HG03064 (cell line): ENCODE measurements around the gene USH2A.

Experiments used
- ATAC-seq: cut with Tn5 transposase; IDR thresholded peaks from one replicate; pipeline ENCODE4 v1.9.1; 2021; ENCODE audit warnings: low read depth; ENCODE audit not compliant: unreplicated experiment

The USH2A gene

DNA sequence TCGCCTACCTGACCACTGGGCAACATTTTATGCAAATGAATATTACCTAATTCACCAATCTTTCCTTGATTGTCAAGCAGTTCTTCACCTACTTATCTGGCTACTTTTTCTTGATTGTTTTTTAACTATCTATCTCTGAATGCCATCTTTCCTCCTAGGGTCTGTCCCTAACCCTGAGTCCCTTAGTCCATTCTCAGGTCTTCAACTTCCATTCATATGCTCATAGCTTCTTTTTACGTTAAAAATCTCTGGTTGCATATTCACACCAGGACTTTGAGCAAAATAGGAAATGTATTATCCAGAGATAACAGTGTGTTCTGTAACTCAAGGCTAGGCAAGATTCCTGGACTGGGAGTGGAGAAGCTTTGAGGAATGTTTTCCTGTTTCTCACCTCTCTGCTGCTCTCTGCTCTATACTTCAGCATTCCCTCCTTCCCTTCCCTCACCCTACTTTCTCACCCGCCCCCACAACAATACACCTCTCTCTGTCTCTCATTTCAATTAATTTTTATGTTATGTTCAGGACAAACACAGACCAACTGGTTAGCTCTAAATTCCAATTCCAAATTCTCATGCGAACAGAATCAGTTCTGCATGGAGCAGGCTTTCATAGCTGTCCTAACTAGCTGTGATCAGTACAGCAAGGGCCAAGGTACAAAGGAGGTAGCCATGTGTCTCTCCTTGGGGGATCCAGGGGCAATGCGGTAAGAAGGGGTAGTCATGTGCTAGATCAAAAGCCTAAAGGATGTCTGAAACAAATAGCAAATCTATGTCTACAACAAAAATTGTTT, 278.4 kb downstream of the USH2A start:
- no peak for ATAC-seq

DNA sequence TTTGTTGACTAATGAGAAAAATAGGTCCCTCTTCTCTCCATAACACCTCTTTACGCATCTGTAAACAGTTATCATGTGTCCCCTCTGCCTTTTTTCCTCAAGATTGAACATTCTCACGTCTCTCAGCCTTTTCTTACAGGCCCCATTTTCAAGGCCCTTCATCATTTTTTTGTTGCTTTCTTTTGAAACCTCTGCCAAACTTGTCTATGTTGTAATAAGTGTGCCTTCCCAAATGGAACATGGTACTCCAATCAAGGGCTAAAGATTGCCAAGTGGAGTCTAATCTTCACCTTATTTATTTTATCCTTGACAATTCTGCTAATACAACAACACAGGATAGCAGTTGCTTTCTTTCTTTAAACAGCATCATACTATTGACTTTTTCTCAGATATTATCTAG, 280.3 kb downstream of the USH2A start:
- no peak for ATAC-seq

GRCh38 chr1:216140730-216141524, 282.3 kb downstream of the USH2A start:
- no peak for ATAC-seq

- ATAC-seq = no peak
These were observed 299.0 kb downstream of the USH2A start for GRCh38 chr1:216124192-216124781.

DNA sequence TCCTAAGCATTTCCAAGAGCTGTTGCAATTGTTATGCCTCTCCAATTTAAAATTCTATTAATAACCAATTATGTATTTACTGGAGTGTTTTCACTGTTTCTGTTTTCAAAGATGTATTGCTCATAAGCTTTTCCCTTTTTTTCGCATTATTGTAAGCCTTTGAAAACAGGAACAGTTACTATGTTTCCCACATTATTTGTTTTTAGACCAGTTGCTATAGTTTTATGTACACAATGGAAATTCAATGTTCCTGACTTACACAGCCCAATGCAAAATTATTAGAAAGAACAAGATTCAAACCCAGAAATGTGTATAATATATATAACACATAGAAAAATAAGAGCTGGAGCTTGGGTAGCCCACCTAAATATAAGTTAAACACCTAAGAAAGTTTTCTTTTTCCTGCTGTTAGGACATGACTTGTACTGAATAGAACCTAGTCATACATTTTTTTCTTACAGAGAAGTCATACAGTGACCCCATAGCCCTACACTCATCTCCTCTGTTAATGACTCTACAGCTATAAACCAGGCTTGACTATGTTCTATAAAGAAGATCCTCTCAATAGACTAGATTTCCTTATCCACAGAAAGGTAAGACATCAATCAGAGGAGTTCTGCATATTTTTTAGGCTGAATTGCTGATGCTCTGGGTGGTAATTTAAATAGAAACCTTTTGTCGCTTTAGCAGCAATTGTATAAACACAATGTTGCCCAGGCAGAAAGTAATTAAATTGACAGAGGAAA, 299.6 kb downstream of the USH2A start:
- ATAC-seq = no peak

DNA sequence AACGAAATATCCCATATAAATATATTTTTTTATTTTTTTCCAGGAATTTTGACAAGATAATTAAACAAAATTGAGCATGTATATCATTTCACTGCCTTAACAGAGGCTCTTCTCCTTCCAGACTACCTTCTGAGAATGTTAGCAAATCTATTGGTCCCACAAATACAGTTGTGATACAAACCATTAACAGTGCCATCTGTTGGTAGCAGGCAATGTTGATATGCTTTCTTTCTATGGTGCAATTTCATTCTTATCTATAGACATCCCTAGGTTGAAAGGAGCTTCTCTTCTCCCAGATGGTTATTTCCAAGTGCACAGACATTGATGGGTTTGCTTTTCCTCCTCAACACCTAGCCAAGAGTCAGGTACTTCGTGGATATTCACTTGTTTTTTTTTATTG, 303.6 kb downstream of the USH2A start:
- no peak for ATAC-seq

- ATAC-seq = no peak
These were observed 309.1 kb downstream of the USH2A start for GRCh38 chr1:216114180-216114579.

DNA sequence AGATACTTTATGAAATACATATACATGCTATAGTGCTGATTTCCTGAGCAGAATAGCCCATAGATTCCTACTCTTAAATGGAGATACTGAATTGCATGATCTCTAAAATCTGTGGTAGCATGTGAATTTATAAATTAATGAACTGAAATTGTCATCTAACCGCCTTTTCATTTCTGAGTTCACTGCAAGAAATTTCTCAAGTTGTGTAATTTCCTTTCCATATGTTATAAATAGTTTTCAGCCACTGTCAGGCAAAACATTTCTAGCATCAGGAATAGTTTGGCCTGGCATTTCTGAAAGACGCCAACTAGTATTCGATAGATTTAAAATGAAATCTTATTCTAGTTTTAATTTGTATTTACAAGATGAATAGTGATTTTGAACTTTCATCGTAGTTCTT, 310.1 kb downstream of the USH2A start:
- no peak for ATAC-seq

DNA sequence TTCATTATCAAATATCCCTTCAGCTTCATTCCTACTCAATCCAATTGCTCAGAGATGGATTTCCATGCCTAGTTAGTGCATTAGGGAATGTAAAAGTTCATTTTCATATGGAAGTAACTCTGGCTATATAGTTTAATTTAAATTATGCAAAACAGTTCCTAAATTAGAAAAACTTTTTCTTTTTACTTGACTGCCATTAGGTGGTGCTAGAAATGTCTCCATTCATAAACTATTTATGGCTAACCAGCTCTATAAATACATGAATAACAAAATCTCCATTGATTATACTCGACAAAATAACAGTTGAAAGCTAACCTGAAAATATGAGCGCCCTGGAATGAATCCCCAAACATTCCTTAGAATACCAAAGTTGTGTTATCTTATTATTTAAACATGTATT, 311.4 kb downstream of the USH2A start:
- ATAC-seq = no peak

DNA sequence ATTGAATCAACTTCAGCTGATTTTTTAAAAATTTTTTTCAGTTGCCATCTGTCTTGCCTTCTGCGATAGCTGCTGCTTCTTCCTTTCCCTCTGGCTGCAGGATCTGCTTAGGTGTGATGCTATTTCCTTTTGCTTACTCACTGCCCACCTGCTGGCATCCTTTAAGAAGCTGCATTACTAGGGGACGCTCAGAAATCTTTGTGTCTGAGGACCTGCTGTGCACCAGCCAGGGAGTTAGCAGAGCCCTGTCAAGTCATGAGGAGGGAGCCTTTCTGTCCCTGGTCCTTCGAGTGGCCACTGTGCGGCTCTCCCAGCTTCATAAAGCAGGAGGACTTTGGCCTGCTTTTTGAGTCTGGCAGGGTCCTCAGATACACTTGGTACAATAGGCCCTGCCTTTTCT, 327.8 kb downstream of the USH2A start:
- ATAC-seq = no peak

DNA sequence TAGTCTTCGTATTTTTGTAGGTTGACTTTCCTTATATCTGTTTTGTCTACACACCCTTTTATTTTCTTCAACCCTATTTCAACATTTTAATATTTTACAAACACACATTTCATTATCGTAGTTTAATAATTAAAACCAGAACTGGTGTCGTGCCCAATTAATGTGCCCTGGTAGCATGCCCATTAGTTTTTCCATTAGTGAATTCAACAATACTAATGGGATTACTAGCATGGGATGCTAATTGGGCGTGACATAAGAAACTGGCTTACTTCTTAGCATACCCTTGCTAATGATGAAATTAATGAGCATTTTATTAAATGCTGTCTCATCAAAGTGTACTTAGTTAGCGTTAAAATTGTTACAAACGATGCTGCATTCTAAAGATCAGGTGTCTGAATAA, 332.7 kb downstream of the USH2A start:
- ATAC-seq = no peak

GRCh38 chr1:216086678-216087077, 336.6 kb downstream of the USH2A start:
- no peak for ATAC-seq

DNA sequence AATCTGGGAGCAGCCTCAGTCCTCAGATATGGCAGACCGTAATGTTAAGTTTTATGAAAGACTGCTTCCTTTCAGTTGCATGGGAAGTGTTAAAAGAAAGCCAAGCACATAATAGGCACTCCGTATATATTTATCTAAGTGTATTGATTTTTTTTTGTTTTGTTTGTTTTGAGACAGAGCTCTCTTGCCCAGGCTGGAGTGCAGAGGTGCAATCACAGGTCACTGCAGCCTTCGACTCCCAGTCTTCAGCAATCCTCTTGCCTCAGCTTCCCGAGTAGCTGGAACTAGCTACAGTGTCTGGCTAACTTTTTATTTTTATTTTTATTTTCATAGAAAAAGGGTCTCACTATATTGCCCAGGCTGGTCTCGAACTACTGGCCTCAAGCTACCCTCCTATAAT, 341.8 kb downstream of the USH2A start:
- no peak for ATAC-seq

GRCh38 chr1:216076751-216077150, 346.5 kb downstream of the USH2A start:
- no peak for ATAC-seq

DNA sequence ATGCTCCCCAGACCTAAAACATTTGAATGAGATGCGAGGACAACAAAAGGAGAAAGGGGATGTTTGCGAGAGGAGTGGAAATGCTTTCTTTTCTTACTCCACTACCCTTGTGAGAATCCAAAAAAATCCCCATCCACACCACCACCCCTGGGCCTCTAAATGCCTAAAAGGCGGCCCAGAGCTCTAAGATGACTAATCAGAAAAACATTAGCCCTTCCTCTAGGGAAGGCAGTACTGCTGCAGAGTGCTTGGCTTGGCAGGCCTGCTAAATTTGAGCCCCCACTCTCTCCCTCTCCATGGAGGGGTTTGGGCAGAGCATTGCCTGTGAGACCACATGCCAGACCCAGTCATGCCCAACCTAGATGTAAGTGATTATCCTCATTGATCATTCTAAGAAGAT, 347.9 kb downstream of the USH2A start:
- ATAC-seq = no peak

DNA sequence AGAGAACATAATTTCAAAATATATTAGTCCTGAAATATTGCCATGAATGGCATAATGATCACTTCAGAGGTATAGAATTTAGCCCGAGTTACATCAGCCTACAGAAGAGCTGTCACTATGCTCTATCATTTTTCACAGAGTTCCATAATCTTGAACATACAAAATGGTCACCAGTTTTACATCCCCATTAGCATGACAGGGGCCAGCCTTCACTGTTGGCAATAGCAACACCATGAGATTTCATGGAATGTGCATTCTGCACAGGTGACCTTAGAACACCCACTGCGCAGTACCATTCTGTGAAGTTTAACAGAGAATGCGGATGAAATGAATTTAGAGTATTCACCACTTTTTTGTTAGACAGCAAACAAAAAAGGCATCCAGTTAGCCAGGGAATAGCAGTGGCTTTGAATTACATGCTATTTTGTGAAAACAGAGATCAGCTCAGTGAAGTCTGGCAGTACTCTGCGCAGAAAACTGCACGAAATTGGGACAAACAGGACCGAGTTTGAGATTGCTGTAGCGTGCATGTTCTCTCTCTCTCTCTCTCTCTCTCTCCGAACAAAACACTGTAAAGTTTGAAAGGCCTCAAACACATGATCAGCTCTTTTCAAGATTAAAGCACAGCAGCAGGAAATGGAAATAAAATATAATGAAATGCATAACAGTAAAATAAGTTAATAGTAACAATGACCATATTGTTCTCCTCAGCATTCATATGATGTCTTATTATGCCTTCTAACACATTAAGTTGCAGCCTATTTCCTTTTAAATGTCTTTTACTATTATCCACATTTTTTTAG, 349.3 kb downstream of the USH2A start:
- no peak for ATAC-seq

GRCh38 chr1:216071262-216071661, 352.0 kb downstream of the USH2A start:
- ATAC-seq = no peak

DNA sequence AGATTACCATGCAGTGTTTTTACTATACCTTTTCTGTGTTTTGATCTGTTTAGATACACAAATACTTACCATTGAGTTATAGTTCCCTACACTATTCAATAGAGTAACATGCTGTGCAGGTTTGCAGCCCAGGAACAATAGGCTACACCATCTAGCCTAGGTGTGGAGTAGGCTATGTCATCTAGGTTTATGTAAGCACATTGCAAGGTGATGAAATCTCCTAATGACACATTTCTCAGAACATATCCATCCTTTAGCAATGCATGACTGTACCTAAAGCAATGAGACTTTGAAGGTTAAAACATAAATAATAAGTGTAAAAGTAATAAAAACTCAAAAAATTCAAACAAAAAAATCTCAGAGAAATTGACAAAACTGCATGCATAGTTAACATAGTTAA, 358.6 kb downstream of the USH2A start:
- ATAC-seq = no peak

DNA sequence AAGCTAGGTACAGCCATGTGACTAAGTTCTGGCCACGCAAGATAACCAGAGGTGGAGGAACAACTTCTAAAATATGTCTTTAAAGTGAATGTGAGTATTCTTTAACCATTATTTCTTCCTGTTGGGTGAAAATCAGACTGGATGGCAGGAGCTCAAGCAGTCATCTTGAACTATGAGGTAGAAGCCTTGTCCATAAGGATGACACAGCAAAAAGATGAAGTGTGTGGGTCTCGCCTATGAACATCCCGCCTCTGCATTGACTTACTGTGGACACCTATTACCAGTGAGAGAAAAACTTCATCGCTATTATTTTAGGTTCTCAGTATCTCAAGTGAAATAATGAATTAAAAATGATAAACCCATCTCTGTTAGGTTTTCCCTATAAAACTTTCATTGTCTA, 365.3 kb downstream of the USH2A start:
- no peak for ATAC-seq

GRCh38 chr1:216057063-216057462, 366.2 kb downstream of the USH2A start:
- ATAC-seq = no peak
